Activated CD8-positive, alpha-beta T cell treated with anti-CD3 and anti-CD28 coated beads, Interleukin-2, amount 10 ng/mL, durations not matched to agents 7 days and 5 days (primary cell): ENCODE data around the gene NRXN3. TPM values are rescaled to one million over a fixed set of nuclear protein-coding genes. Genes with fewer than 3 reads are reported as not detected.

Source experiments
- ATAC-seq: fragments of 150-1000 bp; cut with Tn5 transposase; one replicate; pipeline ENCODE4 v1.10.0; 2021; ENCODE audit warnings: moderate library complexity
- CTCF ChIA-PET: fragments of 350-600 bp; sonication (Branson Sonifier 250); formaldehyde crosslinking; loops from one replicate; lab custom pipeline; 2021; ENCODE audit warnings: antibody characterized with exemption; lab: Charles Lee
- POLR2A ChIA-PET: fragments of 350-600 bp; sonication (Branson Sonifier 250); formaldehyde crosslinking; loops from one replicate; lab custom pipeline; 2021; ENCODE audit warnings: antibody characterized with exemption; lab: Charles Lee
- DNase-seq: peaks from one replicate; pipeline ENCODE4 v3.0.0-alpha.2; 2020
- H3K27ac Mint-ChIP-seq: one replicate; pipeline ENCODE4 v1.8.0; 2021; ENCODE audit warnings: mild to moderate bottlenecking, mixed read lengths
- H3K27me3 Mint-ChIP-seq: one replicate; pipeline ENCODE4 v1.8.0; 2021; ENCODE audit warnings: low read depth, mixed read lengths
- H3K36me3 Mint-ChIP-seq: one replicate; pipeline ENCODE4 v1.8.0; 2021; ENCODE audit warnings: low read depth, mixed read lengths
- H3K4me1 Mint-ChIP-seq: one replicate; pipeline ENCODE4 v1.8.0; 2021; ENCODE audit warnings: low read depth, mixed read lengths
- H3K4me3 Mint-ChIP-seq: one replicate; pipeline ENCODE4 v1.8.0; 2021; ENCODE audit warnings: mild to moderate bottlenecking, mixed read lengths
- H3K9me3 Mint-ChIP-seq: one replicate; pipeline ENCODE4 v1.8.0; 2022; ENCODE audit warnings: mixed read lengths; ENCODE audit not compliant: insufficient read depth
- total RNA-seq, 2 experiments: library from RNA; stranded (reverse); gene quantifications; one replicate each; pipeline ENCODE4 v1.2.3, GENCODE V29; 2021

NRXN3 gene
- total RNA-seq, 2 experiments from 2014 or later: not detected

- ATAC-seq: no peak
- CTCF ChIA-PET: no interaction called here
- H3K36me3 Mint-ChIP-seq: no peaks in the 10 kb centered on the region
- no peak for DNase-seq
- H3K4me1 Mint-ChIP-seq: no peaks in the 10 kb centered on the region
- POLR2A ChIA-PET: no interaction called here
- H3K27me3 Mint-ChIP-seq: no peaks in the 10 kb centered on the region
- H3K4me3 Mint-ChIP-seq: no peak overlapping the region
- H3K9me3 Mint-ChIP-seq: no peaks in the 10 kb centered on the region
- H3K27ac Mint-ChIP-seq: no peak overlapping the region
Measured at GRCh38 chr14:79475887-79476532, 1305.8 kb downstream of the NRXN3 start.

- no peak for ATAC-seq
Measured at GRCh38 chr14:79476552-79476951, 1306.4 kb downstream of the NRXN3 start.

DNA sequence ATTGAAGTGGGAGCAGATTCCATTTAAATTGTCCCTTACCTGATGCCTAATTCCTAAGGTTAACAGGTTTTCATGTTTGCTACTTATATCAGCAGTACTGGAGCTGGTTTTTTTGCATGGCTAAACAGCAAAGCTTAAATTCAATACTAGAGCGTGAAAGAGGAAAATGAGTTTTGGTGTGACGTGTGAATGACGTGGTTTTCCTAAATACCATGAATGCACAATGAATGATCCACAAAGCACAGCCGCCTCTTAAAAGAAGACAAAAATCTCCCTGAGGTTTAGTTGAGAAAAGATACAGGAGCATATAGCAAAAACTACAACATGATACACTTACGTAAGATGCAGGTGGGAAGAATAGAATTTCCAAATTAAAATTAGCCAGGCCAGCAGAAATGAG lies 1310.0 kb downstream of the NRXN3 start:
- no peaks in the 10 kb centered on the region for H3K36me3 Mint-ChIP-seq
- no peaks in the 10 kb centered on the region for H3K27me3 Mint-ChIP-seq
- no peaks in the 10 kb centered on the region for H3K9me3 Mint-ChIP-seq
- no peak overlapping the region for H3K27ac Mint-ChIP-seq
- H3K4me3 Mint-ChIP-seq: no peak overlapping the region
- ATAC-seq (no peak), DNase-seq (no peak)
- ChIA-PET CTCF (no interaction called here), POLR2A (no interaction called here)
- no peaks in the 10 kb centered on the region for H3K4me1 Mint-ChIP-seq

More at GRCh38 chr14:79476552-79476951, 1306.4 kb downstream of the NRXN3 start:
- Mint-ChIP-seq H3K4me1 (no peaks in the 10 kb centered on the region), H3K27ac (no peak overlapping the region), H3K9me3 (no peaks in the 10 kb centered on the region), H3K36me3 (no peaks in the 10 kb centered on the region), H3K4me3 (no peak overlapping the region), H3K27me3 (no peaks in the 10 kb centered on the region)
- CTCF ChIA-PET: no interaction called here
- no peak for DNase-seq
- POLR2A ChIA-PET: no interaction called here

DNA sequence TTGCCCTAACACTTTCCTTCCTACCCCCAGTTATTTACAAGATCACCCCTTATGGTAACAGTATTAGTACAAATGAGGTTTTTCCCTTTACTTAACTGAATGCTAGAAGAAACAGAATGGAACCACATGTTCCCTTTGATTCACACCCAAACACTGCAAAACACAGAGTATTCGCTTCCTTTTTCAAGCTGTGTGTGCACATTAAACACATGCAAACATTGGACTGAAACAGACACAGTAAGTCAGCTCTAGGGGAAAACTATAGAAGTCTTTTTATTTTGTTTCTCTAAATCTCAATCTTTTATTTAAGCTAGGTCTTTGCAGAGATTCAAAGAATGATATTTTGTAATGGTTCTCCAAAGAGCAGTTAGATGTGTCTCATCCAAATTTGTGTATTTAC lies 1312.7 kb downstream of the NRXN3 start:
- Mint-ChIP-seq H3K27me3 (no peaks in the 10 kb centered on the region), H3K9me3 (no peaks in the 10 kb centered on the region), H3K4me3 (no peak overlapping the region), H3K36me3 (no peaks in the 10 kb centered on the region), H3K27ac (no peak overlapping the region), H3K4me1 (no peaks in the 10 kb centered on the region)
- no peak for ATAC-seq
- DNase-seq: no peak
- CTCF ChIA-PET: no interaction called here
- POLR2A ChIA-PET: no interaction called here

- Mint-ChIP-seq H3K27me3 (no peaks in the 10 kb centered on the region), H3K27ac (no peak overlapping the region), H3K9me3 (no peaks in the 10 kb centered on the region), H3K4me1 (no peaks in the 10 kb centered on the region), H3K36me3 (no peaks in the 10 kb centered on the region), H3K4me3 (no peak overlapping the region)
- DNase-seq (no peak), ATAC-seq (no peak)
- ChIA-PET CTCF (no interaction called here), POLR2A (no interaction called here)
Measured at GRCh38 chr14:79483477-79484388, 1313.6 kb downstream of the NRXN3 start.

DNA sequence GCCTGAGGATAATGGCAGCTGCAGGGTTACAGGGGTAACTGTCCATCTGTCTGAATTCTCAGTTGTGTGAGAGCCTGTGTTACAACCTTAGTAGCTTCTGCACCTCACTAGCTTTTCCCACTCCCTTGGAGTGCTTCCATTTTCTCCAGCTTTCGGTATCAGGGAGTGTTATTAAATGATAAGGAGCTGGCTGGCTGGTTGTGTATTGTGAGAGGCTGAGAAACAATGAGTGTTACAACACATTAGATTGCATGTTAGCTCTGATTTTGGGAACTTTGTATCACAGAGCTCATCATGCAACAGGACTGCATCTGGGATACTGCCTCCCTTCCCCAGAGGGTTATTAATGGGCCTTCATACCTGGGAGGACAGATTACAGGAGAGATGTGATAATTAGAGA lies 1317.5 kb downstream of the NRXN3 start:
- Mint-ChIP-seq H3K27ac (no peak overlapping the region), H3K4me1 (no peaks in the 10 kb centered on the region), H3K36me3 (no peaks in the 10 kb centered on the region), H3K4me3 (no peak overlapping the region), H3K27me3 (no peaks in the 10 kb centered on the region), H3K9me3 (peaks cover 6% of the 10 kb centered on the region)
- ATAC-seq (no peak), DNase-seq (no peak)
- POLR2A ChIA-PET: interaction anchor here (0.6 kb wide), 1 partner anchor 115 kb away, joined by 3 read pairs; no protein-coding TSS in a partner anchor
- CTCF ChIA-PET: no interaction called here

- no peak overlapping the region for H3K4me3 Mint-ChIP-seq
- H3K4me1 Mint-ChIP-seq: no peaks in the 10 kb centered on the region
- no peak overlapping the region for H3K27ac Mint-ChIP-seq
- DNase-seq: no peak
- CTCF ChIA-PET: no interaction called here
- H3K27me3 Mint-ChIP-seq: no peaks in the 10 kb centered on the region
- no peak for ATAC-seq
- POLR2A ChIA-PET: no interaction called here
- H3K36me3 Mint-ChIP-seq: no peaks in the 10 kb centered on the region
- H3K9me3 Mint-ChIP-seq: peaks cover 6% of the 10 kb centered on the region
Measured at GRCh38 chr14:79491161-79491560, 1321.0 kb downstream of the NRXN3 start.

DNA sequence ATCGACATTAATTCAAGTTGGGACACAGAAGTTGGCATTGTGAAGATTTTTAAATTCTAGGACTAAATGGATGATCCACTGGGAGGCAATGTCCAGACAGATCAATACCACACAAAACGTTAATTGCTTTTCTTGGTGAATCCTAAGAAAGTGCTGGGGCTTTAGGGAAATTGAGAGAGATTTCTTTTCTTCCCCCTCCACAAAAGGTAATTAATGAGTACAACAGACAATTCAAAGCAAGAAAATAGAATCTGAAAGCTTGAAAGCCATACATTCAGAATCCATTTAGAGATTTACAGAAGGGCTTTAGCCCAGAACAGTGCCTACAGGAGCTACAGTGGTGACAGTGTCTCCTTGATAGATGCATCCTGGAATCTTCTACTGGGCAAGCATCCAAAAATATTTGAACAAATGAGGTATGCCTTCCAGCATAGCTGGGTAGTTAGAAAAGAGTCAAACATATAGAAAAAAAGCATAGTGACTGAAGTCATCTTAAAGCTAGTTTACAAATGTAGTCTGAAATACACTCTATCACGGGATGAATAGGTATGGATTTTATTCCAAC lies 1323.0 kb downstream of the NRXN3 start:
- no peaks in the 10 kb centered on the region for H3K4me1 Mint-ChIP-seq
- POLR2A ChIA-PET: no interaction called here
- peaks cover 6% of the 10 kb centered on the region for H3K9me3 Mint-ChIP-seq
- no peaks in the 10 kb centered on the region for H3K27me3 Mint-ChIP-seq
- H3K27ac Mint-ChIP-seq: no peak overlapping the region
- DNase-seq (no peak), ATAC-seq (no peak)
- H3K36me3 Mint-ChIP-seq: no peaks in the 10 kb centered on the region
- CTCF ChIA-PET: no interaction called here
- no peak overlapping the region for H3K4me3 Mint-ChIP-seq

GRCh38 chr14:79496701-79497100 lies 1326.5 kb downstream of the NRXN3 start:
- Mint-ChIP-seq H3K27ac (no peak overlapping the region), H3K9me3 (no peaks in the 10 kb centered on the region), H3K36me3 (no peaks in the 10 kb centered on the region), H3K27me3 (no peaks in the 10 kb centered on the region), H3K4me1 (no peaks in the 10 kb centered on the region), H3K4me3 (no peak overlapping the region)
- ATAC-seq: no peak
- no peak for DNase-seq
- CTCF ChIA-PET: no interaction called here
- POLR2A ChIA-PET: no interaction called here

- H3K36me3 Mint-ChIP-seq: no peaks in the 10 kb centered on the region
- H3K27me3 Mint-ChIP-seq: no peaks in the 10 kb centered on the region
- CTCF ChIA-PET: no interaction called here
- no peaks in the 10 kb centered on the region for H3K4me1 Mint-ChIP-seq
- no peak overlapping the region for H3K27ac Mint-ChIP-seq
- ATAC-seq: no peak
- no peak for DNase-seq
- no peak overlapping the region for H3K4me3 Mint-ChIP-seq
- POLR2A ChIA-PET: no interaction called here
- H3K9me3 Mint-ChIP-seq: no peaks in the 10 kb centered on the region
Measured at GRCh38 chr14:79500489-79500888, 1330.3 kb downstream of the NRXN3 start.

- Mint-ChIP-seq H3K4me1 (no peaks in the 10 kb centered on the region), H3K27me3 (no peaks in the 10 kb centered on the region), H3K36me3 (no peaks in the 10 kb centered on the region), H3K9me3 (no peaks in the 10 kb centered on the region), H3K4me3 (no peak overlapping the region), H3K27ac (no peak overlapping the region)
- ChIA-PET CTCF (no interaction called here), POLR2A (no interaction called here)
- no peak for ATAC-seq
- DNase-seq: no peak
Measured at GRCh38 chr14:79502136-79502750, 1332.1 kb downstream of the NRXN3 start.

DNA sequence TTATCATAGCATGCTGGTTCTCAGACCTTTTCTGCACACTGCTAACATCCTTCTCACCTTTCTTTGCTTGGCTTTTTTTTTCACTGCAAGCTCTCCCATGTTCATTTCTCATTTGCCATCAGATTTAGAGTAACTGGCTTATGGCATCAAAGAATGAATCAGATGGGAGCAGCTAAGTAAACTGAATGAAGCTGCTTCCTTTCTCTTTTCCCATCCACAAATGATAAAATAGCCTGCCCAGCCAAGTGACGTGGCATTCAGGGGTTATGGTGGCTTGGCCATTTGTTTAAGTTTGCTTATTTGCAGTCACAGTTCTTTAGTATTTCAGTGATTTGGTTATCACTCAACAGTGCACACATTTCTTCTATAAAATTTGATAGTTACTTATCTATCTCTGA lies 1332.6 kb downstream of the NRXN3 start:
- no peak overlapping the region for H3K4me3 Mint-ChIP-seq
- POLR2A ChIA-PET: no interaction called here
- H3K36me3 Mint-ChIP-seq: no peaks in the 10 kb centered on the region
- ATAC-seq: no peak
- no peaks in the 10 kb centered on the region for H3K4me1 Mint-ChIP-seq
- H3K27me3 Mint-ChIP-seq: no peaks in the 10 kb centered on the region
- CTCF ChIA-PET: no interaction called here
- no peak overlapping the region for H3K27ac Mint-ChIP-seq
- H3K9me3 Mint-ChIP-seq: no peaks in the 10 kb centered on the region
- DNase-seq: no peak
